Fibroblast of mammary gland (primary cell): ENCODE results near the gene ASTN2.

ENCODE experiments used
- DNase-seq: peaks from one replicate; pipeline ENCODE4 v3.0.0-alpha.2; 2010; ENCODE audit warnings: low read depth
- H3K4me3 ChIP-seq: 2 replicates; pipeline ENCODE4 v1.5.1; 2011; ENCODE audit warnings: low read depth, mild to moderate bottlenecking, low read length, moderate library complexity; ENCODE audit not compliant: control insufficient read depth
- TF ChIP-seq, protein P1 (sequence below): conservative IDR thresholded peaks from 2 replicates; pipeline ENCODE4 v1.5.1; 2011; ENCODE audit warnings: low read depth, low read length, inconsistent platforms; ENCODE audit not compliant: control insufficient read depth, insufficient read depth

ASTN2 gene

DNA sequence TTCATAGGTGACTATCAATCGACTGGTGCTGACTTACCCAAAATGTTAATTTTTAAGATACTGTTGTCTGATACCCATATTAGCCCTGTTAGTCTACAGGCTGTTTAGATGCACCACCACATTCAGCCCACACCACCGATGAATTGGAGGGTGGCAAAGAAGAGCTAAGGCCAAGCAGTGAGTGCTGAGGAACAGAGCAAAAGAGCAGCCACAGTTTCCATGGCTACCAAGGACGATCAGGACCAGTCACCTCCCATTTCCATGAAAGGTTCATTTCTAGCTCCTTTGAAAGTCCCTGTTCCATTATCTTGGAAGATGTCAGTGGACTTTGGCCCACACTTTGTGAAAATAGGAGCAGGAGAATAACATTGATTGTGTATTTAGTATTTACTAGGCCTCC lies 364.9 kb downstream of the ASTN2 start:
- no peak for DNase-seq
- H3K4me3 ChIP-seq, result no peak overlapping the region
- TF ChIP-seq, protein P1, sequence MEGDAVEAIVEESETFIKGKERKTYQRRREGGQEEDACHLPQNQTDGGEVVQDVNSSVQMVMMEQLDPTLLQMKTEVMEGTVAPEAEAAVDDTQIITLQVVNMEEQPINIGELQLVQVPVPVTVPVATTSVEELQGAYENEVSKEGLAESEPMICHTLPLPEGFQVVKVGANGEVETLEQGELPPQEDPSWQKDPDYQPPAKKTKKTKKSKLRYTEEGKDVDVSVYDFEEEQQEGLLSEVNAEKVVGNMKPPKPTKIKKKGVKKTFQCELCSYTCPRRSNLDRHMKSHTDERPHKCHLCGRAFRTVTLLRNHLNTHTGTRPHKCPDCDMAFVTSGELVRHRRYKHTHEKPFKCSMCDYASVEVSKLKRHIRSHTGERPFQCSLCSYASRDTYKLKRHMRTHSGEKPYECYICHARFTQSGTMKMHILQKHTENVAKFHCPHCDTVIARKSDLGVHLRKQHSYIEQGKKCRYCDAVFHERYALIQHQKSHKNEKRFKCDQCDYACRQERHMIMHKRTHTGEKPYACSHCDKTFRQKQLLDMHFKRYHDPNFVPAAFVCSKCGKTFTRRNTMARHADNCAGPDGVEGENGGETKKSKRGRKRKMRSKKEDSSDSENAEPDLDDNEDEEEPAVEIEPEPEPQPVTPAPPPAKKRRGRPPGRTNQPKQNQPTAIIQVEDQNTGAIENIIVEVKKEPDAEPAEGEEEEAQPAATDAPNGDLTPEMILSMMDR, result no peak

DNA sequence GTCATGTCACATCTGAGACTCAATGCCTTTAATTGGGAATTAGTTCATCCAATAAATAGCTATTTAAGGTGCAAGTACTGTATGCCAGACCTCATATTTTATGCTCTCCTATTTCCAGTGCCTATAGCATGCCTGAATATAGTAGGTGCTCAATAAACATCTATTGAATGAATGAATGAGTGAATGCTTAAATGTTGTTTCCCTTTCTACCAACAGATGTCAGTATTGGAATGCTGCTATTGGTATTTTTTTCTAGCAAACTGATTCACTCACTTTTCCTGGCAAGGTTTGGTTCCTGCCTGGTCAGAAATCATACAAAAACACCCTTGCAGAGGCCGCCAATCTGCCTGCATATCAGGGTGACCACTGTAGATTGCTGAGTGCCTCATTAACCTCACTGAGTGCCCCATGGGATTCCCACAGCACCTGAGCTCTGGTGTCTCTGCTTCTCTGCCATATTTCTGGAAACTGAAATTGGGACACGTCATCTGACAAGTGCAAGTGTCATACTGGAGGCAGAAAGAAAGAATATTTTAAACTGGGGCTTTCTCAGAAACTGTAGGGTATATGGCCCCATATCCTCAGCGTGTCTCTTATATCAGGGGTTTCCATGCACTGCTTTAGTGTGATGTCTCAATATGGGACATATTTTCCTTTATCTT lies 368.1 kb downstream of the ASTN2 start:
- TF ChIP-seq, protein P1, result no peak
- H3K4me3 ChIP-seq, result no peak overlapping the region
- no peak for DNase-seq

DNA sequence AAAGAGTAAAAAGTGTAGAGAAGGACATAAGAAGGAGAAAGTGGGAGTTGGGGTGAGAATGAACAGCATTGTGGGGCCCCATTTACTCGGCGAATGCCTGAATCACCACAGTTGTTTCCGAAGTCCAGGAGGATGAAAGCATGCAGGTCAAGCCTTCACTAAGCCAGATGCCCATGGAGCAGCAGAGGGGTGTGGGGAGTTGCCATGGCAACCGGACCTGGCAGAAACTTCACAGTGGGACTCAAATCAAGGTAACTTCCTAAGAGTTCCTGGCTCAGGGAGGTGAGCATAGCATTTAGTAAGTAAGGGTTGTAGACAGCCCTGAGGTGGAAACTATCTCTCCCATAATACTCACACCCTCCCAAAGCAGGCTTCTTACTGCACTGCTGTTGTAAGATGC lies 370.6 kb downstream of the ASTN2 start:
- no peak overlapping the region for H3K4me3 ChIP-seq
- no peak for DNase-seq
- TF ChIP-seq, protein P1, result no peak

DNA sequence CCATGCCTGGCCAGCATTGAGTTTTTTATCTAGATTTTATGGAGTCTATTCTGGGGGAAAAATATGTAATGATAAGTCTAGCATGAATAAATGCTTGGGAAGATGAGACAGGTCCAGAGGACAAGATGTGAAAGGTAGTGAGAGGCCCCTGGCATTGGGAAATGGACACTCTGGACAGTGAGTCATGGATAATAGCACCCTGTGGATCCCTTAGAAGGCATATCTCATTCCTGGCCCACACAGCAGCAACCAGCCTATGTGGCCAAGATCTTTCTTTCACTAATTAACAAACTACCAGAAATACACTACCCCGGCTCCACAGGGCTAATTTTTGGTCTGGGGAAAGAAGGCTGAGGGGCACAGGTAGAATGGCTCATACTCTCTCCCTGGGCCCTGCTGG lies 371.7 kb downstream of the ASTN2 start:
- TF ChIP-seq, protein P1, result no peak
- DNase-seq, result no peak
- H3K4me3 ChIP-seq, result no peak overlapping the region

DNA sequence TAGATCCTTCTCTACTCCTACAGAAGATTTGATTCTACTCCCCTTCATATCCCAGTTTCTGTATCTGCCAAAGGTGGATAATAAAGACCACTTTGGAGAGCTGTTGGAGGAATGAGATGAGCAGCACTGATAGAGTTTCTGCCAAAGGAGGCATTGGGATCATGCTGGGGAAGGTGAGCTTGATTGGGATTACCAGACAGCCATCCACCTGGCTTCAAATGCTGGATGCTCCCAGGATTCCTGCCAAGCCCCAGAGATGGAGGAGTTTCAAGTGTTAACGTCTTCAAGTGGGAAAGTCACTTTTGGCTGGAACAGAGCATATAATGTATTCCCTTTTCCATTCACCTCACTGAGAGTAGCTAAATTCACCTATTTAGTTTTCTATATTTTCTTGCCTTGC lies 379.3 kb downstream of the ASTN2 start:
- TF ChIP-seq, protein P1, result no peak
- no peak overlapping the region for H3K4me3 ChIP-seq
- no peak for DNase-seq

DNA sequence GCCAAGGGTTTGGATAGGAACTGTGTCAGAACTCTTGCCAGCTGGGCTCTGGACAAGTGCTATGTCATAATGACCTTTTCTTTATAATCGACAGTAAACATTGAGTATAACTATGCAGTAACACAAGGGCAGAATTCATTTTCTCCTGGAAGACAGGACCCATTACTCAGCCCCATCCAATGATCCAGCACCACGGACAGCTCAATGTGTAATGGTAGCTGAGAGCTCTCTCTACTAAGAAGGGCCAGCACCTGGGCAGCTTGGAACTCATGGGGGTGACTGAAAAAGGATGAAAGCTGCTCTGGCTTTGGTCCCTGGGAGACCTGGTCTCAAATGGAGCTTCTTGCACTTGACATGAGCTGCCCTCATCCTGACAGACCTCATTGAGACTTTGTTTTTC lies 380.0 kb downstream of the ASTN2 start:
- TF ChIP-seq, protein P1, result no peak
- H3K4me3 ChIP-seq, result no peak overlapping the region
- DNase-seq, result no peak
